Ascending aorta (tissue), 2 donors: ENCODE measurements around the gene GALNT16. TPM values are rescaled to one million over a fixed set of nuclear protein-coding genes. Genes with fewer than 3 reads are reported as not detected.

Source experiments
- DNase-seq, 2 donors: peaks; one replicate each; pipeline ENCODE4 v3.0.0-alpha.2; 2019; ENCODE audit warnings: low spot score in 2 of 2
- H3K27ac ChIP-seq, 2 donors: fragments of 200-600 bp; sonication (generic); one replicate each; pipeline ENCODE4 v1.5.1; 2016 to 2017; ENCODE audit warnings: mild to moderate bottlenecking in 1 of 2
- H3K27me3 ChIP-seq: fragments of 200-600 bp; sonication (generic); one replicate; pipeline ENCODE4 v1.5.1; 2017
- H3K36me3 ChIP-seq, 2 donors: fragments of 200-600 bp; sonication (generic); one replicate each; pipeline ENCODE4 v1.5.1; 2016
- H3K4me1 ChIP-seq, 2 donors: fragments of 200-600 bp; sonication (generic); one replicate each; pipeline ENCODE4 v1.5.1; 2016 to 2017; ENCODE audit warnings: mild to moderate bottlenecking in 1 of 2
- H3K4me3 ChIP-seq, 2 donors: fragments of 200-600 bp; sonication (generic); one replicate each; pipeline ENCODE4 v1.5.1; 2016 to 2017; ENCODE audit warnings: mild to moderate bottlenecking in 1 of 2
- H3K9me3 ChIP-seq, 2 donors: fragments of 200-600 bp; sonication (generic); one replicate each; pipeline ENCODE4 v1.5.1; 2016
- CTCF ChIP-seq, 3 experiments: fragments of 200-600 bp in 2 of 3; fragments of 450-650 bp in 1 of 3; sonication (generic) in 2 of 3; IDR thresholded peaks; one replicate each; pipeline ENCODE4 v1.5.1; 2016 to 2019; ENCODE audit warnings: antibody characterized with exemption in 3 of 3, mild to moderate bottlenecking in 1 of 3, moderate library complexity in 1 of 3
- intact Hi-C: fragments of 100-400 bp; cut with DNase I; formaldehyde crosslinking; loops from one replicate; pipeline ENCODE4 v1.15.1; 2023
- total RNA-seq: library from RNA; depleted of rRNA; stranded (reverse); fragments of >200 nt; gene quantifications from one replicate; pipeline ENCODE4 v1.1.0, GENCODE V29; 2016

Gene GALNT16
- total RNA-seq, 1 donor from 2014 or later: 38.0 TPM

GRCh38 chr14:69356903-69357543 lies 97.1 kb downstream of the GALNT16 start:
- H3K27ac ChIP-seq: peak overlapping the region; percentile 85 to 88
- H3K4me3 ChIP-seq: no peak overlapping the region
- H3K4me1 ChIP-seq: peaks cover 2 to 19% of the 10 kb centered on the region in 2 donors
- intact Hi-C loops: loop anchor here (1.0 to 5.0 kb wide), 2 partner anchors 40 to 94 kb away; no protein-coding TSS in a partner anchor
- no peaks in the 10 kb centered on the region for H3K36me3 ChIP-seq
- no peak for DNase-seq
- no peaks in the 10 kb centered on the region for H3K27me3 ChIP-seq
- no peak for TF ChIP-seq CTCF (IDR thresholded peaks at IDR 0.05)
- no peaks in the 10 kb centered on the region for H3K9me3 ChIP-seq

- H3K4me3 ChIP-seq: no peak overlapping the region
- TF ChIP-seq CTCF (IDR thresholded peaks at IDR 0.05): no peak
- H3K27ac ChIP-seq: no peak overlapping the region
- H3K9me3 ChIP-seq: no peaks in the 10 kb centered on the region
- H3K27me3 ChIP-seq: no peaks in the 10 kb centered on the region
- intact Hi-C loops: loop anchor here (5.0 kb wide), 1 partner anchor 40 kb away; no protein-coding TSS in a partner anchor
- H3K4me1 ChIP-seq: peaks cover 2 to 19% of the 10 kb centered on the region in 2 donors
- no peak for DNase-seq
- H3K36me3 ChIP-seq: no peaks in the 10 kb centered on the region
Measured at GRCh38 chr14:69357544-69358200, 97.7 kb downstream of the GALNT16 start.

- Histone ChIP-seq H3K27ac (no peak overlapping the region), H3K4me1 (peaks cover 2 to 19% of the 10 kb centered on the region in 2 donors), H3K4me3 (no peak overlapping the region), H3K36me3 (no peaks in the 10 kb centered on the region), H3K27me3 (no peaks in the 10 kb centered on the region), H3K9me3 (no peaks in the 10 kb centered on the region)
- no peak for TF ChIP-seq CTCF (IDR thresholded peaks at IDR 0.05)
- DNase-seq: no peak
- intact Hi-C loops: loop anchor here (5.0 kb wide), 1 partner anchor 41 kb away; no protein-coding TSS in a partner anchor
Measured at GRCh38 chr14:69358233-69358963, 98.4 kb downstream of the GALNT16 start.

GRCh38 chr14:69358966-69359365 lies 99.0 kb downstream of the GALNT16 start:
- Histone ChIP-seq H3K27ac (no peak overlapping the region), H3K4me1 (peaks cover 2 to 19% of the 10 kb centered on the region in 2 donors), H3K9me3 (no peaks in the 10 kb centered on the region), H3K27me3 (no peaks in the 10 kb centered on the region), H3K4me3 (no peak overlapping the region), H3K36me3 (no peaks in the 10 kb centered on the region)
- intact Hi-C loops: loop anchor here (5.0 kb wide), 1 partner anchor 42 kb away; no protein-coding TSS in a partner anchor
- no peak for DNase-seq
- TF ChIP-seq CTCF (IDR thresholded peaks at IDR 0.05): no peak

- no peak for DNase-seq
- intact Hi-C loops: no loop called here
- H3K4me3 ChIP-seq: no peak overlapping the region
- H3K27me3 ChIP-seq: no peaks in the 10 kb centered on the region
- peaks cover 2 to 6% of the 10 kb centered on the region in 2 donors for H3K4me1 ChIP-seq
- no peaks in the 10 kb centered on the region for H3K36me3 ChIP-seq
- H3K27ac ChIP-seq: no peak overlapping the region
- no peak for TF ChIP-seq CTCF (IDR thresholded peaks at IDR 0.05)
- H3K9me3 ChIP-seq: no peaks in the 10 kb centered on the region
Measured at GRCh38 chr14:69360438-69361108, 100.6 kb downstream of the GALNT16 start.
